KG1 (cell line): ENCODE data around the gene INCENP.
A peak's percentile ranks its signal among the peaks of the same experiment; 100 is the strongest.
"Not testable (repeated sequence)": the region's sequence is repeated elsewhere in the genome, so short reads cannot be mapped to it uniquely, and the experiment has no call there.

Source experiments
- DNase-seq: peaks from one replicate; lab custom pipeline; 2025; lab: John Stamatoyannopoulos, UW

INCENP gene

DNA sequence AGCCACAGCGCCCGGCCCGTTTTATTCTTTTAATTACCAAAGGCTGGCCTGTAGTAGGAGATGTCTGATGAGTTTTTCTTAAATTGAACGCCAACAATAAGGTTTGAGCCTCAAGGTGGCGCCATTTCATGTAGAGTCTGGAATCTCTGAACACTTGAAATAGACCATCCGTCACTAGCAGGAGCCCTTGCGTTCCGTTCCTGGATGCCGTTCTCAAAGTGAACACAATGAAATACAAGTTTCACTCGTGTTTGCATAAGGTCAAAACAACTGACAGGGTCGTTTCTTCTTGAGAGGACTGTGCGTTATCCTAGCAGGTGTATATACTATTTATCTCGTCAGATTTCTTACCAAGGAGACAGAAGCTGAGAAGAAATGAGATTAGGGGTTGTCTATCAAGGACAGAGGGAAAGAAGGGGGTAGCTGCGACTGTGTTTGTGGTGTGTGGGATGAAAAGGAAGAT is 47.5 kb downstream of the INCENP start:
- DNase-seq: peak; percentile 95

GRCh38 chr11:62172294-62172693 is 48.5 kb downstream of the INCENP start:
- DNase-seq: no peak

DNA sequence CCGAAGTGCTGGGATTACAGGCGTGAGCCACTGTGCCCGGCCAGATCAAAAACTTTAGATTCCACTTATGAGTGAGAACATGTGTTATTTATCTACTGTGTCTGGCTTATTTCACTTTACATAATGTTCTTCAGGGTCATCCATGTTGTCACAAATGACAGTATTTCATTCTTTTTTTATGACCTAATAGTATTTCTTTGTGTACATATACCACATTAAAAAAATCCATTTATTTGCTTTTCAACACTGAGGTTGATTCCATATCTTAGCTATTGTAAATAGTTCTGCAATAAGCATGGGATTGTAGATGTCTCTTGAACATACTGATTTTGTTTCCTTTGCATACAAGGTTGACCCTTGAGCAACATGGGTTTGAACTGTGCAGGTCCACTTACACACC is 53.0 kb downstream of the INCENP start:
- DNase-seq: no peak

DNA sequence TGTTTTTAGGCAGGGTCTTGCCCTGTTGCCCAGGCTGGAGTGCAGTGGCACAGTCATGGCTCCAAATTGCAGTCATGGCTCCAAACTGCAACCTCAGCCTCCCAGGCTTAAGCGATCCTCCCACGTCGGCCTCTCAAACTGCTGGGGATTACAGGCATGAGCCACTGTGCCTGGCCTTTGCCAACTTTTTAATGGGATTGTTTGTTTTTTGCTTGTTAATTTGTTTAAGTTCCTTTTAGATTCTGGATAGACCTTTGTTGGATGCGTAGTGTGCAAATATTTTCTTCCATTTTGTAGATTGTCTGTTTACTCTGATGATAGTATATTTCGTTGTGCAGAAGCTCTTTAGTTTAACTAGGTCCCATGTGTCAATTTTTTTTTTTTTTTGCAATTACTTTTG is 56.2 kb downstream of the INCENP start:
- DNase-seq: no peak

DNA sequence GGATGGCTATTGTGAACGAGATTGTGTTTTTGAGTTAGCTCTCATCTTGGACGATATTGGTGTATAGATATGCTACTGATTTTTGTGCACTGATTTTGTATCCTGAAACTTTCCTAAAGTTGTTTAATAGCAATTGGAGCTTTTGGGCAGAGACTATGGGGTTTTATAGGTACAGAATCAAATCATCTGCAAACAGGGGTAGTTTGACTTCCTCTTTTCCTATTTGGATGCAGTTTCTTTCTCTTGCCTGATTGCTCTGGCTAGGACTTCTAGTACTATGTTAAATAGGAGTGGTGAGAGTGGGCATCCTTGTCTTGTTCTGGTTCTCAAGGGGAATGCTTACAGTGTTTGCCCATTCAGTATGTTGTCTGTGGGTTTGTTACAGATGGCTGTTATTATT is 57.3 kb downstream of the INCENP start:
- DNase-seq: no peak

- no peak for DNase-seq
These were observed 58.5 kb downstream of the INCENP start for GRCh38 chr11:62182147-62182891.

DNA sequence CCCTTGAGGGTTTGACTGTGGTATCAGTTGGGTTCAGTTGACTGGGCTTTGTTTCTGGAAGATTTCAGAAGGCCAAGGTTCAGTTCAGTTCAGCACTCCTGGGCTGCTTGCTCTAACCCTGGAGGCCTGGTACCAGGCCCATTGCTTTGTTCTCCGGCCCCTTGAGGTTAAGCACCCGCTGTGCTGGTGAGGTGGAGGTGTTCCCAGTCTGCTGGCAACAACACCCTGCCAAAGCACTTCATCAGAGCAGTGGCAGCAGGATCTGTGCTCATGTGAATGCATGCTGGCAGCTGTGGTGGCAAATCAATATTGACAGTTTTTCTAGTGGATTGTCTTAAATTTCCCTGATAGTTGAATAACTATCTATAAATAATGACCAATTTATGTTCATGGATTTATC is 62.4 kb downstream of the INCENP start:
- DNase-seq: no peak

DNA sequence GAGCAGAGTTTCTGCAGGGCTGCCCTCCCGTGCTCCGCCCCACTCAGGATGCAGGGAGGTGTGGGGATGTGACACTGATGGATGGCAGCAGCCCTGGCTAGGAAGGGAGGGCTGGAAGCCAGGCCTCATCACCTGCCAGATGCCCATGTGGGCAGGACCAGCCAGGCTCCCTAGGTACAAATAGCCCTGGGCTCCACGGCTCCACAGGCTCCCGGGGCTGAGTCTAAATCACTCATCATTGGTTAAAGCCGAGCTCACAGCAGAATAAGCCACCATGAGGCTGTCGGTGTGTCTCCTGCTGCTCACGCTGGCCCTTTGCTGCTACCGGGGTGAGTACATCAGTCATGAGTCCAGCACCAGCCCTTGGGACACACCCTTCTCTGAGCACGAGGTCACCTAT is 66.2 kb downstream of the INCENP start, which contains the start of gene SCGB1D1:
TSS of gene SCGB1D1 (plus strand) at position 206 of the 400 bp plus-strand sequence. CDS start at position 275, 69 bp downstream.
- DNase-seq: no peak

- DNase-seq: no peak
These were observed 70.1 kb downstream of the INCENP start for GRCh38 chr11:62193952-62194351.

DNA sequence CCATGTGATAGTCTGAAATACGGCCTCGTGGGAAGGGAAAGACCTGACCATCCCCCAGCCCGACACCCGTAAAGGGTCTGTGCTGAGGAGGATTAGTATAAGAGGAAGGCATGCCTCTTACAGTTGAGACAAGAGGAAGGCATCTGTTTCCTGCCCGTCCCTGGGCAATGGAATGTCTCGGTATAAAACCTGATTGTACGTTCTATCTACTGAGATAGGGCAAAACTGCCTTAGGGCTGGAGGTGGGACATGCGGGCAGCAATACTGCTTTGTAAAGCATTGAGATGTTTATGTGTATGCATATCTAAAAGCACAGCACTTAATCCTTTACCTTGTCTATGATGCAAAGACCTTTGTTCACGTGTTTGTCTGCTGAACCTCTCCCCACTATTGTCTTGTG is 71.2 kb downstream of the INCENP start:
- not testable (repeated sequence) for DNase-seq

- DNase-seq: no peak
These were observed 72.1 kb downstream of the INCENP start for GRCh38 chr11:62195945-62196344.

- not testable (repeated sequence) for DNase-seq
These were observed 73.6 kb downstream of the INCENP start for GRCh38 chr11:62197400-62197799.

DNA sequence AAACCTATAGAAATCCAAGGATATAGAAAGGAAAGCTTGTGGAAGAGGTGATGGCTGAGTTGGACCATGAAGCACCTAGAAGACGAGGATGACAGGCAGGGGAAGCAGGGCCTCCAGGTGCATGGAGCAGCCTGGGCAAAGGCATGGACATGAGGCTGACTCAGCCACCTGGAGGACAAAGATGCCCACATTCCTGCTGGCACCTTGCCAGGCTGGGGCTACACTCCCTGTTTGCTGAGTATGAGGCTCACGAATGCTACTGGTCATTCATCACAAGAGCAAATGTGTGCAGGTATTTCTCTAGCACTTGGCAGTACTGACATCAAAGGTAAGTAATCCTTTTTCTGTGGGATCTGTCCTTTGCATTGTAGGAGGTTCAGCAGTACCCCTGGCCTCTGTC is 77.6 kb downstream of the INCENP start:
- DNase-seq: no peak
